HepG2 (cell line): ENCODE results near the gene CACNA1C. TPM values are rescaled to one million over a fixed set of nuclear protein-coding genes. Genes with fewer than 3 reads are reported as not detected.

Source experiments
- MIER3 ChIP-seq: IDR thresholded peaks from 2 replicates; pipeline ENCODE4 v1.6.1; 2016; ENCODE audit warnings: missing compliant biosample characterization, borderline replicate concordance
- MTA1 ChIP-seq: sonication (generic); formaldehyde crosslinking; IDR thresholded peaks from 2 replicates; pipeline ENCODE4 v1.4.0; 2020; ENCODE audit warnings: missing genetic modification reagents, mild to moderate bottlenecking, borderline replicate concordance
- NCOA1 ChIP-seq: sonication (generic); formaldehyde crosslinking; IDR thresholded peaks from 2 replicates; pipeline ENCODE4 v1.9.0; 2021; ENCODE audit warnings: missing genetic modification reagents
- NFE2L2 ChIP-seq: fragments of 150-350 bp; IDR thresholded peaks from 2 replicates; pipeline ENCODE4 v1.6.1; 2014; ENCODE audit warnings: low read length
- NFYB ChIP-seq: sonication (generic); formaldehyde crosslinking; IDR thresholded peaks from 2 replicates; pipeline ENCODE4 v1.4.0; 2020; ENCODE audit warnings: missing genetic modification reagents
- PHF5A ChIP-seq: IDR thresholded peaks from one replicate; pipeline ENCODE4 v1.6.1; 2018; ENCODE audit warnings: low read depth, missing genetic modification reagents; ENCODE audit not compliant: unreplicated experiment
- SCMH1 ChIP-seq: sonication (generic); formaldehyde crosslinking; IDR thresholded peaks from 2 replicates; pipeline ENCODE4 v1.9.0; 2021; ENCODE audit warnings: missing genetic modification reagents, mild to moderate bottlenecking, borderline replicate concordance
- SP140L ChIP-seq: sonication (generic); formaldehyde crosslinking; IDR thresholded peaks from 2 replicates; pipeline ENCODE4 v1.4.0; 2020; ENCODE audit warnings: missing genetic modification reagents, borderline replicate concordance
- SRSF4 ChIP-seq: fragments of 200-400 bp; formaldehyde crosslinking; IDR thresholded peaks from one replicate; pipeline ENCODE4 v1.6.1; 2018; ENCODE audit warnings: mild to moderate bottlenecking, low read depth, low read length, moderate library complexity; ENCODE audit not compliant: poor library complexity, severe bottlenecking
- ZFYVE20 ChIP-seq: sonication (generic); formaldehyde crosslinking; IDR thresholded peaks from 2 replicates; pipeline ENCODE4 v1.8.0; 2023; ENCODE audit warnings: low read depth, mild to moderate bottlenecking, moderate library complexity, missing genetic modification reagents, borderline replicate concordance
- ZNF432 ChIP-seq: sonication (generic); formaldehyde crosslinking; IDR thresholded peaks from 2 replicates; pipeline ENCODE4 v1.5.0; 2020; ENCODE audit warnings: missing genetic modification reagents, mild to moderate bottlenecking, borderline replicate concordance
- ZNF768 ChIP-seq: sonication (generic); formaldehyde crosslinking; IDR thresholded peaks from 2 replicates; pipeline ENCODE4 v1.4.0; 2020; ENCODE audit warnings: missing genetic modification reagents
- ZSCAN12 ChIP-seq: sonication (generic); formaldehyde crosslinking; IDR thresholded peaks from 2 replicates; pipeline ENCODE4 v1.9.0; 2021; ENCODE audit warnings: mild to moderate bottlenecking, missing genetic modification reagents
- polyA plus RNA-seq, 8 experiments: library from polyadenylated mRNA; depleted of rRNA in 3 of 8; stranded (reverse) in 7 of 8; unstranded in 1 of 8; fragments of >200 nt; fragmentation: Illumina TruSeq in 4 of 8; extraction: Trizol in 4 of 8; gene quantifications; 2 replicates each; pipeline versions ENCODE4 v1.2.1 to v1.2.3, GENCODE V29; 2011 to 2016; ENCODE audit warnings: low read depth in 4 of 8, missing spikeins in 1 of 8, mixed read lengths in 1 of 8; ENCODE audit not compliant: insufficient read depth in 1 of 8
- total RNA-seq, 5 experiments: library from RNA; depleted of rRNA; stranded (reverse); fragments of >200 nt; fragmentation: Illumina TruSeq; extraction: Trizol; gene quantifications; 2 replicates each; pipeline ENCODE4 v1.2.3, GENCODE V29; 2016; ENCODE audit warnings: low read depth in 1 of 5
- TF ChIP-seq, protein P1 (sequence below): IDR thresholded peaks from 2 replicates; pipeline ENCODE4 v1.6.1; 2018; ENCODE audit warnings: missing genetic modification reagents
- TF ChIP-seq, protein P2 (sequence below), 2 experiments: sonication (generic) in 1 of 2; formaldehyde crosslinking in 1 of 2; IDR thresholded peaks; 2 replicates each; pipeline versions ENCODE4 v1.4.0 to v1.6.1; 2018 to 2020; ENCODE audit warnings: missing genetic modification reagents in 2 of 2, borderline replicate concordance in 1 of 2, low read depth in 1 of 2, mild to moderate bottlenecking in 1 of 2, missing biosample characterization in 1 of 2
- TF ChIP-seq, protein P3 (sequence below): sonication (generic); formaldehyde crosslinking; IDR thresholded peaks from 2 replicates; pipeline ENCODE4 v1.5.0; 2020; ENCODE audit warnings: missing genetic modification reagents
- TF ChIP-seq, protein P4 (sequence below): sonication (generic); formaldehyde crosslinking; IDR thresholded peaks from 2 replicates; pipeline ENCODE4 v1.5.1; 2020; ENCODE audit warnings: missing genetic modification reagents, mild to moderate bottlenecking, borderline replicate concordance
- TF ChIP-seq, protein P5 (sequence below): IDR thresholded peaks from 2 replicates; pipeline ENCODE4 v1.6.1; 2012; ENCODE audit warnings: low read depth, low read length, improper control_type of control experiment
- TF ChIP-seq, protein P6 (sequence below): conservative IDR thresholded peaks from 2 replicates; pipeline ENCODE4 v1.6.1; 2018; ENCODE audit warnings: missing genetic modification reagents

Gene CACNA1C
- total and polyA plus RNA-seq, 2 of the 13 experiments (the other 11 are each of a cell fraction or from before 2014, with no cell fraction given) = not detected

DNA sequence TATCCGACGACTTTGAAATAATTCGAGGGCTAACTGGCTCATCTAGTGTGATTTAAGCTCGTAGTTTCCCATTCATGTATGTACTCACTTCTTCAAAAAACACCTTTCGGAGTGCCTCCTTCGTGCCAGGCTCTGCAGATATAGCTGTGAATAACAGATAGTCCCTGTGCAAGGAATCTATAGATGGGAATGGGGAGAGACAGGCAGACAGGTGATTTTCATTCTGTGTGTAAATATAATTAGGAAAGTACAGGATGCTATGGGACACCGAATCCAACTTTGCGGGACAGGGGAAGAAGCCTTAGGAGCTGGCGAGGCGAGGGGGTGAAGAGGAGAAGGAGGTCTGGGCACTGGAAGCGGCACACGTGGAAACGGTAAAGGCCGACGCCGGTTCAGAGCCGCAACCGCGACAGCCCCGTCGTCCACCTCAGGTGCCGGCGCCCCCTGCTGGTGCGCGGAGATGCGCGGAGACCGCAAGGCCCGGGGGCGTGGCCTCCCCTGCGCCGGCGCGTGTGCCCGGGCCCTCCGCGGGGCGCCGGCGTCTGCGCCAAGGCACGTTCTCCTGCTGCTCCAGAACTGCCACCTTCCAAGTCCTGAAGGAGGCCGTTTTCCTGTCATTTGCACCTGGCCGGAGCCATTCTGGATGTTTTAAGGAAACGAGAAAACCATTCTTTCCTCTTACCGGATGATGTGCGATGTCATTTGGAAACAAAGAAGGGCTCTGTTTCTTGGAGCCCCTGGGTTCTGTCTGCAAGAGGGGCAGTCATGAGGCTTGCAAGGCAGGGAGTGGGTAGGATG, 18.0 kb upstream of the CACNA1C start (continued):
- TF ChIP-seq, protein P1, sequence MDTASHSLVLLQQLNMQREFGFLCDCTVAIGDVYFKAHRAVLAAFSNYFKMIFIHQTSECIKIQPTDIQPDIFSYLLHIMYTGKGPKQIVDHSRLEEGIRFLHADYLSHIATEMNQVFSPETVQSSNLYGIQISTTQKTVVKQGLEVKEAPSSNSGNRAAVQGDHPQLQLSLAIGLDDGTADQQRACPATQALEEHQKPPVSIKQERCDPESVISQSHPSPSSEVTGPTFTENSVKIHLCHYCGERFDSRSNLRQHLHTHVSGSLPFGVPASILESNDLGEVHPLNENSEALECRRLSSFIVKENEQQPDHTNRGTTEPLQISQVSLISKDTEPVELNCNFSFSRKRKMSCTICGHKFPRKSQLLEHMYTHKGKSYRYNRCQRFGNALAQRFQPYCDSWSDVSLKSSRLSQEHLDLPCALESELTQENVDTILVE (CRISPR knock-in tag) = no peak
- no peak for TF ChIP-seq SCMH1 (CRISPR knock-in tag)
- no peak for TF ChIP-seq SRSF4
- TF ChIP-seq, protein P2, sequence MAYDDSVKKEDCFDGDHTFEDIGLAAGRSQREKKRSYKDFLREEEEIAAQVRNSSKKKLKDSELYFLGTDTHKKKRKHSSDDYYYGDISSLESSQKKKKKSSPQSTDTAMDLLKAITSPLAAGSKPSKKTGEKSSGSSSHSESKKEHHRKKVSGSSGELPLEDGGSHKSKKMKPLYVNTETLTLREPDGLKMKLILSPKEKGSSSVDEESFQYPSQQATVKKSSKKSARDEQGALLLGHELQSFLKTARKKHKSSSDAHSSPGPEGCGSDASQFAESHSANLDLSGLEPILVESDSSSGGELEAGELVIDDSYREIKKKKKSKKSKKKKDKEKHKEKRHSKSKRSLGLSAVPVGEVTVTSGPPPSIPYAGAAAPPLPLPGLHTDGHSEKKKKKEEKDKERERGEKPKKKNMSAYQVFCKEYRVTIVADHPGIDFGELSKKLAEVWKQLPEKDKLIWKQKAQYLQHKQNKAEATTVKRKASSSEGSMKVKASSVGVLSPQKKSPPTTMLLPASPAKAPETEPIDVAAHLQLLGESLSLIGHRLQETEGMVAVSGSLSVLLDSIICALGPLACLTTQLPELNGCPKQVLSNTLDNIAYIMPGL (CRISPR knock-in tag; IDR thresholded peaks at IDR 0.05; ENCODE audit: borderline replicate concordance in 1 of 2, low read depth in 1 of 2) = peak; percentile 79 to 82
- no peak for TF ChIP-seq ZFYVE20 (CRISPR knock-in tag)
- 0 out of 2 replicates have a peak, but pooled peaks have one; percentile 18 for TF ChIP-seq MTA1 (CRISPR knock-in tag)
- 0 out of 2 replicates have a peak, but pooled peaks have one; percentile 41 for TF ChIP-seq ZNF768 (CRISPR knock-in tag)
- no peak for TF ChIP-seq MIER3 (CRISPR knock-in tag)
- no peak for TF ChIP-seq ZSCAN12 (CRISPR knock-in tag)
- TF ChIP-seq NFE2L2 = no peak
- TF ChIP-seq NCOA1 (CRISPR knock-in tag) = no peak
- TF ChIP-seq, protein P3, sequence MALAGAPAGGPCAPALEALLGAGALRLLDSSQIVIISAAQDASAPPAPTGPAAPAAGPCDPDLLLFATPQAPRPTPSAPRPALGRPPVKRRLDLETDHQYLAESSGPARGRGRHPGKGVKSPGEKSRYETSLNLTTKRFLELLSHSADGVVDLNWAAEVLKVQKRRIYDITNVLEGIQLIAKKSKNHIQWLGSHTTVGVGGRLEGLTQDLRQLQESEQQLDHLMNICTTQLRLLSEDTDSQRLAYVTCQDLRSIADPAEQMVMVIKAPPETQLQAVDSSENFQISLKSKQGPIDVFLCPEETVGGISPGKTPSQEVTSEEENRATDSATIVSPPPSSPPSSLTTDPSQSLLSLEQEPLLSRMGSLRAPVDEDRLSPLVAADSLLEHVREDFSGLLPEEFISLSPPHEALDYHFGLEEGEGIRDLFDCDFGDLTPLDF (CRISPR knock-in tag) = no peak
- TF ChIP-seq ZNF432 = no peak
- no peak for TF ChIP-seq NFYB
- no peak for TF ChIP-seq SP140L
- TF ChIP-seq, protein P4, sequence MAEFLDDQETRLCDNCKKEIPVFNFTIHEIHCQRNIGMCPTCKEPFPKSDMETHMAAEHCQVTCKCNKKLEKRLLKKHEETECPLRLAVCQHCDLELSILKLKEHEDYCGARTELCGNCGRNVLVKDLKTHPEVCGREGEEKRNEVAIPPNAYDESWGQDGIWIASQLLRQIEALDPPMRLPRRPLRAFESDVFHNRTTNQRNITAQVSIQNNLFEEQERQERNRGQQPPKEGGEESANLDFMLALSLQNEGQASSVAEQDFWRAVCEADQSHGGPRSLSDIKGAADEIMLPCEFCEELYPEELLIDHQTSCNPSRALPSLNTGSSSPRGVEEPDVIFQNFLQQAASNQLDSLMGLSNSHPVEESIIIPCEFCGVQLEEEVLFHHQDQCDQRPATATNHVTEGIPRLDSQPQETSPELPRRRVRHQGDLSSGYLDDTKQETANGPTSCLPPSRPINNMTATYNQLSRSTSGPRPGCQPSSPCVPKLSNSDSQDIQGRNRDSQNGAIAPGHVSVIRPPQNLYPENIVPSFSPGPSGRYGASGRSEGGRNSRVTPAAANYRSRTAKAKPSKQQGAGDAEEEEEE (CRISPR knock-in tag) = no peak
- TF ChIP-seq PHF5A = no peak
- TF ChIP-seq, protein P5, sequence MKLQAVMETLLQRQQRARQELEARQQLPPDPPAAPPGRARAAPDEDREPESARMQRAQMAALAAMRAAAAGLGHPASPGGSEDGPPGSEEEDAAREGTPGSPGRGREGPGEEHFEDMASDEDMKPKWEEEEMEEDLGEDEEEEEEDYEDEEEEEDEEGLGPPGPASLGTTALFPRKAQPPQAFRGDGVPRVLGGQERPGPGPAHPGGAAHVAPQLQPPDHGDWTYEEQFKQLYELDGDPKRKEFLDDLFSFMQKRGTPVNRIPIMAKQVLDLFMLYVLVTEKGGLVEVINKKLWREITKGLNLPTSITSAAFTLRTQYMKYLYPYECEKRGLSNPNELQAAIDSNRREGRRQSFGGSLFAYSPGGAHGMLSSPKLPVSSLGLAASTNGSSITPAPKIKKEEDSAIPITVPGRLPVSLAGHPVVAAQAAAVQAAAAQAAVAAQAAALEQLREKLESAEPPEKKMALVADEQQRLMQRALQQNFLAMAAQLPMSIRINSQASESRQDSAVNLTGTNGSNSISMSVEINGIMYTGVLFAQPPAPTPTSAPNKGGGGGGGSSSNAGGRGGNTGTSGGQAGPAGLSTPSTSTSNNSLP = no peak
- TF ChIP-seq, protein P6, sequence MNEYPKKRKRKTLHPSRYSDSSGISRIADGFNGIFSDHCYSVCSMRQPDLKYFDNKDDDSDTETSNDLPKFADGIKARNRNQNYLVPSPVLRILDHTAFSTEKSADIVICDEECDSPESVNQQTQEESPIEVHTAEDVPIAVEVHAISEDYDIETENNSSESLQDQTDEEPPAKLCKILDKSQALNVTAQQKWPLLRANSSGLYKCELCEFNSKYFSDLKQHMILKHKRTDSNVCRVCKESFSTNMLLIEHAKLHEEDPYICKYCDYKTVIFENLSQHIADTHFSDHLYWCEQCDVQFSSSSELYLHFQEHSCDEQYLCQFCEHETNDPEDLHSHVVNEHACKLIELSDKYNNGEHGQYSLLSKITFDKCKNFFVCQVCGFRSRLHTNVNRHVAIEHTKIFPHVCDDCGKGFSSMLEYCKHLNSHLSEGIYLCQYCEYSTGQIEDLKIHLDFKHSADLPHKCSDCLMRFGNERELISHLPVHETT = no peak
